Retina (tissue), 1 donor: ENCODE data around the gene TBRG1.
A peak's percentile ranks its signal among the peaks of the same experiment; 100 is the strongest.

ENCODE experiments used
- DNase-seq: peaks from one replicate; pipeline ENCODE4 v3.0.0-alpha.2; 2016

Gene TBRG1

DNA sequence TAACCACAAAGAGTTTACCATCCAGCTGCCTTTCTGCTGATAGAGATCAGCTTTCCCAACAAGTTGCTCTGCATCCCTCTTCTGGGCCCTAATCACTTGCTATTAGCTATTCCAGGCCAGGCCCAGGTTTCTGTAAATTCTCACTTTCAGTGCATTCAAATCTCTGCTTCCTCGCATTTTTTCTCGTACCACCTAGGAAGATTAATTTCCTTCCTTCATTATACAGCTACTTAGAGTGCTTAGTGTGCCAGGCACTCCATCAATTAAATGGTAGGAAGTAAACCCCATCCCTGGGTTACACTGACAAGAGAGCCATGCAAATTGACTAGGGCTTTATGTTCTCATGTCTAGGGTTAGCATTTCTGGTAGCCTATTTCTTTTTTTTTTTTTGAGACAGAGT, 41.2 kb downstream of the TBRG1 start:
- DNase-seq: no peak

DNA sequence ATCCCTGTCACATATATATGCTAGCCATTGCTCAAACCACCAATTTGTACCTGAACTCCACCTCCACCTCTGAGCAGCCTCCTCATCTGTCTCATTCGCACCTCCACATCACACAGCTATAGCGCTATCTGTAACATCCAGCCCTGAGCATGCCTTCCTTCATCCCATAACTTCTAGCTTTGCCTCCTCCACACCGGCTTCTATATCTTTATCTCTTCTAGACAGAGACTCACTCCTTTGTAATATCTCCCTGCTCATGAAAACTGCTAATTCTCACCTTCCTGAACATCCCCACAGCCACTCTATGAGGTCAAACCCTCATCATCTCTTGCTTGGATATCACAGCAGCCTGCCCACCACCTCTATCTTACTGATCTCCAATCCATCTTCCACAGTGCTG, 44.9 kb downstream of the TBRG1 start:
- no peak for DNase-seq

DNA sequence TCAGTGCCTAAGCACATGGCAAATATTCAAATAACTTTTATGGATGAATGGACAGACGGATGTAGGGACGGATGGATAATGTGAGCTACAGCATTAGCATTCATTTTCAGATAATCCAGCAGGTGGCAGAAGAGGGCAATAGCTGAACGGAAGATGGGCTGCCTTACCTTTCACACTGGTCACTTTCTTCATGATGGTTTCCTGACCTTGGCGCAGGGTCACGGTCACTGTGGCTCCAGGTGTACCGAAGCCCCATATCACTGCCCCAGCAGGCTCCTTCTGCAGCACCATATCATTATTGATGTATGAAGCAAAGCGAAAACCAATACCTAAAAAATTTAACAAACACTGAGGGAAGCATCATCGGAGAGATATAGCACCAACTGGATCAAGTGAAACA, 46.5 kb downstream of the TBRG1 start:
- peak; percentile 54 for DNase-seq

DNA sequence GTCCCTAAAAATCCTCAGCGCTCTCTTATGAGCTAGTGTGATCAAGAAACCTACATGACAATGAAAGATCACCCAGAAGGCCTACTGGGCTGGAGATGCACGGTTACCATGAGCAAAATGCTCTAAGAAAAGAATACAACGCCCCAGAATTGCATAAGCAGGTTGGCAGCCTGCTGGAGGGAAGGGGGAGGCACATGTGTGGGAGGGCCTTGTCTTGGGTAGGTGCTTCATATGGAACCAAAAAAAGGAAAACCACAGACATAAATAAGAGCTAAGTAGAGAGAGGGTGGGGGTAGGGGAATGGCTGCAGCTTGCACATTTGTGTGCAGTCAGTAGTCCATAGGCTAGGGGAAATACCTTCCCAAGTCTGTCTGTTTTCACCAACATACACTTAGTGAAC, 48.1 kb downstream of the TBRG1 start:
- DNase-seq: no peak

DNA sequence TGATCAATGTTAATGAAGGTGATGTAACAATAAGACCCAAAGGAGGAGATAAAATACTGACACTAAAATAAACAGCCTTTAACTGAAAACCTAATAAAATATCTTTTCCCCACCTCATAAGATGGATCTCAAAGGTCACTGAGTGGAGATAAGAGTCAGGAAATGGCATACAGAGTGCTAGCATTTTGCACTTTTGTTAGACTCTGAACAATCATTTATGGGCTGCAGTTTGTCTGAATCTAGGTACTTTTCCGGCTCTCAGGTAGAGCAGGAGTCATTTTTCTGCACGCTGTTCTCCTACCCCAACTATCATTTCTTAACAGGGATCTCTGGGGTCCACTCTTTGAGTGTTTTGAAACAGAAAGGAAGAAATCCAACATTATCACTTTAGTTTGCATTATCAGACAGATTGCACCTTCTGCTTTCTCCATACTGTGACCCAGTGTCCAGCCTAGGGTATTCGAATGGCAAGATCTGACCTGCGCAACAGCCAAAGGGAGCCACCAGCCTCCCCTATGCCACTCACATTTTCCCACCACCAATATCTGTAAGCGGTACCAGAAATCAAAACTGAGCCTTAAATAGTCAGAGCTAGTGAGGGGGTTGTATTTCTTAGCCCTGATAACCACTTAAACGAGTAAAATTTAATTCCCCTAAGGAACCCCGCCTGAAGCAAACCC, 50.0 kb downstream of the TBRG1 start:
- DNase-seq: no peak

DNA sequence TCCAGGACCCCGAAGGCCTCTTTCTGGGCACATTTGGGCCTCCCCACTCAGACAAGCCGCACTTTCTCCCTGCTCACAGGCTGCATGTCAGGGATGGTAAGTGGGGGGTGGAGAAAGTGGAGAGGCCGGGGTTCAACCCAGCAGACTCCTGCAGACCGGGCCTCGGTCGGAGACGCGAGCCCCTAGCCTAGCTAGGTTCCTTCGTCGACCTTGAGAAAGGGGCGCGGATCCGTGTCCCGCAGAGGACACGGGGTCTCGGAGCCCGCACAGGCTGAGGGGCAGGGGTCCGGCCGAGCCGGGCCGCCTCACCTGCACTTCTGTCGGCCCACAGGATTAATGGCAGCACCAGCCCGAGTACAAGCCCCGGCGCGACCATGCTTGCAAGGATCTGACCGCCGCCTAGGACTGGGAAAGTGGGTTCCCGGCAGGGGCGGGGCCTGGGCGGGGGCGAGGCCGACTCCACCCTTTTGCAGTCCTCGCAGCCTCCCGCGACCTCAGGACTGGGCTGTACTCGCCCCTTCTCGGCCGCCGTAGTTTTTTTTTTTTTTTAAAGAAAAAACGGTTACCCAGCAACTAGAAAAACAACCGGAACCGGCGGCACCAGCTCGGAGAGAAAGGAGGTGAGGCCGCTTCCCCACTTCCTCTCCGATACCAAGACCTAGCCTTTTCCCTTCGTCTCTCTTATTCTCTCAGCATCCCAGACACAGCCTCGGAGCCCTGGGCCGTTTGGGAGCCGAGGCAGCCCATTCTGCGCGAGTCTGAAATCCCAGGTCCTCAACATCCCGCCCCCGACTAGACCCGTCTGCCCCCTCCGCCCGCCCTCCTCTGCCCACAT, 50.9 kb downstream of the TBRG1 start, which contains the start of the genes SIAE and SPA17:
TSS of gene SIAE (minus strand) at position 407 of the 835 bp plus-strand sequence. CDS start at position 376, 31 bp downstream.
TSS of gene SPA17 (plus strand) at position 572 of the 835 bp plus-strand sequence. CDS start 1,361 bp downstream, outside the sequence.
- DNase-seq: peak; percentile 98

DNA sequence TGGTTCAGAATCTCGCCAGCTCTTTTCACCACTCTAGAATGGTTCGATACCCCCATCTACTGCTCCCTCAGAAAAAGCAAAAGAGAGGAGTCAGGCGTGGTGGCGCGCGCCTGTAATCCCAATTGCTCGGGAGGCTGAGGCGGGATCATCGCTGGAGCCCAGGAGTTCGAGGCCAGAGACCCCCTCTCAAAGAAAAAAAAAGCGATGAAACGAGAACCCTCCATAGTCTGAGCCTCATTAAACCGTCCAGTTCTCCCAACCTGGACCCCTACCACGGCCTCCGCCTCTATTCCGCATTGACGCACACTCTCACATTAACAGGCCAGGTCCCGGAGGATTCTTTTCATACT, 51.5 kb downstream of the TBRG1 start:
- DNase-seq: no peak

DNA sequence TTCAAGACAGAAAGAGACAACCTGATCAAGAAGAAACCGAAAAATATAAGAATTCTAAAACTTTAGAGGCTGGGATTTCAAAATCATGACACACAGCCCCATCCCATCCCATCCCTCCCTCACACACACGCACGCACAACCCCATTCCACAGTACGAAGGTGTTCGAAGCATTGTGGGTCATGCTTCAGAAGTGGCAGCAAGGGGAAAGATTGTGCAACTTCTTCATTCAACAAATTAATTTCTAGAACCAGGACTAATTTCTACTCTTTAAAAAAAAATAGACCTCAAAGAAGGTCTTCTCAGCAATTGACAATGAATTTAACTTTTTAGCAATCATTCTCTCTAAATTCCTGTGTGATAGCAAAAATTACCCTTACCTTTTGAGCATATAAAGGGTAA, 51.9 kb downstream of the TBRG1 start:
- no peak for DNase-seq

DNA sequence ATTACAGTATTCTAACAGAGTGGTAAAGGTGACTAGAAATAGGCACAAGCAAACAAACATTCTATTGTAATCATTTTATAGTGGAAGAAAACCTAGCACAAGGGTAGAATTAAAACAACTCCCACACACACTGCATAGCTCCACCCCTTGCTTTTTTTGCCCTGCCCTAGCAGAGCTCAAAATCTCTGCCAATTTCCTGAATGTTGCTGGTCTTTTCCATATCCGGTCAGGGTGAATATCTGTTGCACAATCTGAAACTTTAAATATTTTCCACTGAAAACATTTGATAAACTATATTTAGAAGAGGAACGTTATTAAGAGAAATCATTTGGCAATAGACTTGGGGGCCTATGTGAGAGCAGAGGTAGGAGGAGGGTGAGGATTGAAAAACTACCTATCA, 53.7 kb downstream of the TBRG1 start:
- DNase-seq: no peak

DNA sequence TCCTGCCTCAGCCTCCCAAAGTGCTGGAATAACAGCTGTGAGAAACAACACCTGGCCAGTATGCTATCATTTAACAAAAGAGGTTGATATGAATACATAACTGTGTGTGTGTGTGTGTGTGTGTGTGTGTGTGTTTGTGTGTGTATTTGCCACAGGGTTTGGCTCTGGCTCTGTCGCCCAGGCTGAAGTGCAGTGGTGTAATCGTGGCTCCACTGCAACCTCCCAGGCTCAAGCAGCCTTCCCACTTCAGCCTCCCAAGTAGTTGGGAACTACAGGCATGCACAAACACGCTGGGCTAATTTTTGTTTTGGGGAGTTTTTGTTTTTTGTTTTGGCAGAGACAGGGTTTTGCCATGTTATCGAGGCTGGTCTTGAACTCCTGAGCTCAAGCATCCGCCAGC, 55.8 kb downstream of the TBRG1 start:
- no peak for DNase-seq

DNA sequence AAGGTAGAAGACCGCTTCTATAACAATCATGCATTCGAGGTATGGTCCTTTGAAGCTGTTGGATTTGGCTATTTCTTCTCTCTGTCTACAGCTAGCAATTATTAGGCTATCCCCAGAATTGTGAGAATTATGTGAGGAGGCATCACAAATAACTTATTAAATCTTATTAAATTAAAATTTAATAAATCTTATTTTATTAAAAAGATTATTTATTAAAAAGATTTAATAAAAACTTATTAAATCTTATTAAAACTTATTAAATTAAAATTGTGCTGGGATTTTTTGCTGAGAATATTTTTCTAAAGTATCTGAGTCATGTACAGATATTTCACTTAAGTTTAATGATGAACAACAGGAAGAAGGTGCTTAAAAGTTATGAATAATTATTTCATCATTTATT, 58.8 kb downstream of the TBRG1 start:
- DNase-seq: no peak

DNA sequence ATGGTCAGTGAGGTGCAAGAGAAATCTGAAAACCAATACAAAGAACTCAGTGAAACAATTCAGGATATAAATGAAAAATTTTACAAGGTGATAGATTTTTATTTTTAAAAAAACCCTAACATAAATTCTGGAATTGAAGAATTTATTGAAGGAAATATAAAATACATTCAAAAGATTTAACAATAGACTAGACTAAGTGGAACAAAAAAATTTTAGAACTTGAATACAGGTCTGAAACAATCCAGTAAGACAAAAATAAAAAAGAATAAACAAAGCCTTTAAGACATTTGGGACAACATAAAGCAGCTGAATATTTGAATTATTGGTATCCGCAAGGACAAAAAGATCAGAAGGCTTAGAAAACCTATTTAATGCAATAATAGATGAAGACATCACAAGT, 59.8 kb downstream of the TBRG1 start:
- no peak for DNase-seq
